Activated CD4-positive, CD25-positive, alpha-beta regulatory T cell (primary cell): ENCODE measurements around the gene EGFR.

Experiments
- DNase-seq, 4 experiments: peaks; one replicate each; lab custom pipeline; 2025; lab: John Stamatoyannopoulos, UW

EGFR gene

DNA sequence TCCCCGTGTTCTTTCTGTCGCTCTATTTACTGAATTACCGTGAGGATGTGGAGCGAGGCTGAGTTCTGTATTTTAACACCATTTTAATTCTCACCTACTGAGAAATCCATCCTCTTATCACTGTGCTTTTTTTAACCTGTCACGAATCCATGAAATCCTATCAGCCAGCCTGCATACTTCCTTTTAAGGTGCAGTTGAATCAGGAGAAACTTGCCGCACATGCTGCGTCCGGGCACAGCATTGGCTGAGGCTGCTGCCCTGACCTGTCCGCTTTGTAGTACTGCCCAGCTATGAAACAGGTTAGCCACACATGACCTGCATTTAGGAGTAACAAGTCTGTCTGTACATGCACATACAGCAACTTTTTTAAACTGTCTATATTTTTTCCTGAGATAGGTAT, 82.5 kb downstream of the EGFR start:
- no peak for DNase-seq

DNA sequence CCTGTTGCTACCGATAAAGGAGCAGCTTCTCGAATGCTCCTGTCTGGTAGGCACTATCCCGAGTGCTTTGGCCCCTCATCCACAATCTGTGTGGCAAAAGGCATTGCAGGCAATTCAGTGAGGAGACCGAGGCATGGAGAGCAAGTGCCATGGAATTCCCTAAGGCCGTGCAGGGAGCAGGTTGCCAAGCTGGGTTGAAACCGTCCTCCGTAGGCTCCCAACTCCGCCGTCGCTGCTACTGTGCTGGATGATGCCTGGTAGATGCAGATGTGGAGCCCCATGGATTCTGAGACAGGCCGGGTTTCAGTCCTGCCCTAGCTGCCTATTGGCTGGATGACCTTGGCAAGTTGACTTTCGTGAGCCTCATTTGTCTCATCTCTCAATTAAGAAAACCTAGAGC, 85.3 kb downstream of the EGFR start:
- no peak for DNase-seq

DNA sequence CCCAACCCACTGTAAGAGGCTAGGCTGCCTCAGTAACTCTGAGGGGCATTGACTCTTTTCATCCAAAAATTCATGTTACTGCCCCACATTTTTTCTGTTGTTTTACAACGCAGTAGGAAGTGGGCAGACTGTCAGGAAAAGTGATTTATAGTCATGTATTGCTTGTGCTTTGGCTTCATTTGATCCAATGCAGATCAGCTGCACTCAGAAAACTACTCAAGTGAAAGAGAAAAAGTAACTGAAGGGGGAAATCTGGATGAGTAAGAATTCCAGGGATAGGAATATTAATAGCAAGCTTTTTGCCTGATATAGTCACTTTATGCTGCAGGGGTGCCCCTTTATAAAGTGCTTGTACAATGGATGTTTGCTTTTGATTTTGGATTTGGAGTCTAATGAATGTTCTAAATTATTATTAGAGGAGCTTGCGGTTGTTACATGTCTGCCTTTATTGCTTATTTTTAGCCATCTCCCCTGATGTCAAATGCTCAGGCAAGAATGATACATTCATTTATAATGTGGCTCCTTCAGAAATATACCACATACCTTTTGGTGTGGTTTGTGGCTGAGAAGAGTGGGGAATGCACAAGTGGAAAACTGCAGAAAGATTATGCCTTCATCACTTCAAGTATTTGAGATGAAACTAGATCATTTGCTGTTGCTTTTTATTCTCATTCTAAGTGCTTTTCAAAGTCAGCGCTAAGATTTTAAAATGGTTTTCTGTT, 86.1 kb downstream of the EGFR start:
- no peak for DNase-seq

DNA sequence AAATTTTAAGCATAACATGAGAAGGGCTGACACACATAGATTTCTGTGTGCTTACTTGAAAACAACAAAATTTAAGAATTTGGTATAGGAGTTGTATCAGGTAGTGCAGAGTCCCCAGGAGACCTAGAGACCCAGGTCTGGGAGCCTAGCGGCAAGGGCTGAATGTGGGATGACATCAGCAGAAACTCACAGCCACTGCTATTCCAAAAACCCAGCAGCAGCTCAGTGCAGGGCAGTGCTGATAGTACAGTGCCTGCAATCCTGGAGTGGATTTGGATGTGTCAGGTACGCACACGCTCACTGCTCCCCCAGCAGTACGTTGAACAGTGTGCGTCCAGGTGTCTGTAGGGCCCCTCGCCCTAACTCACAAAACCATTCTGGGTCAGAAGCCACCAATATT, 87.1 kb downstream of the EGFR start:
- DNase-seq = no peak

DNA sequence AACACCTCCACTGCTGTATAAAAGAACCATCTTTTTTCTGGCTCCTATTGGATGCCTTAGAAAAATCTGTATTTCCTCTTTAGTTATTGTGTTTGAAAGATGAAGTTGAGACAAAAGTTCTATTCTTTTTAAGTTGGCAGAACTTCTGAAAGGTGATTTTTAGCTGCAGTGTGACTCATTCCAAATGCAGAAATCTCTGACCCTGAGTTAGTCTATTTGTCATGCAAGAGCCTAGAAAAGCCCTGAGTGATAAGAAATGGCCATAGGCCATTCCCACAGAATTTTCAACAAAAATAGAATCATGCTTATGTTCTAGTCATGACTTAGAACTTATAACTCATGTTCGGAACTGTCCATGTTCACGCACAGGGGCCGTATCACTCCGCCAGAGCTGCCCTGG, 89.1 kb downstream of the EGFR start:
- no peak for DNase-seq

DNA sequence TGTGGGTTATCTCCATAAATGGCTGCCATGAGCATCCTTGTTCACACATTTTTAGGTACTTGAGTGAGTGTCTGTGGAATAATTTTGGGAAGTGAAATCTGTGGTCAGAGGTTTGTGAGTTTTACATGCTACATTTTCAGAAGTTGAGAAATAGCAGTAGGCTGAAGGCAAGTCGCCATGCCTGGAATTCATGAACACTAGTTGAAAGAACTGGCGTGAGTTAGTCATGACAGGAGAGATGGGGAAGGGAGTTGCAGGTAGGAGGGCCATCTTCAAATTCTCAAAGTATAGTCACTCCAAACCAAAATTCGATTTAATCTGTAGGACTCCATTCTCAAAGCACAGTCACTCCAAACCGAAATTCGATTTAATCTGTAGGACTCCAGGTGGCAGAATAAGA, 89.6 kb downstream of the EGFR start:
- no peak for DNase-seq

DNA sequence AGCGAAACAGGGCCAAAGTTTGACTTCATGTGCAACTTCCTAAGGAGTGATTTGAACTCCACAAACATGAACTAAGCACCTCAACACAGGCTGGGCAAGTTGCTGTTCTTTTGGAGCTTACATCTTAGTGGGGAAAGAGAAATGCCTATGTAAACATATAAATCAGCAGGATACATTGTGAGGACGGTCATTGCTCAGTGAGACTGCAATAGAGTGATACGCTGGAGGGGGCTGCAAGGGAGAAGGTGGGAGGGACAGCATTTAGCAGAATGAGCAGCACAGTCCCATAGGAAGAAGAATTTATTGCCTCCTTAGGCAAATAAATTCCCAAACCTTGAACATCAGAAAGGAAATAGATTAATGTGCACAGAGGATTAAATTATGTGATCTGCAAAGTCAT, 90.0 kb downstream of the EGFR start:
- DNase-seq = no peak

DNA sequence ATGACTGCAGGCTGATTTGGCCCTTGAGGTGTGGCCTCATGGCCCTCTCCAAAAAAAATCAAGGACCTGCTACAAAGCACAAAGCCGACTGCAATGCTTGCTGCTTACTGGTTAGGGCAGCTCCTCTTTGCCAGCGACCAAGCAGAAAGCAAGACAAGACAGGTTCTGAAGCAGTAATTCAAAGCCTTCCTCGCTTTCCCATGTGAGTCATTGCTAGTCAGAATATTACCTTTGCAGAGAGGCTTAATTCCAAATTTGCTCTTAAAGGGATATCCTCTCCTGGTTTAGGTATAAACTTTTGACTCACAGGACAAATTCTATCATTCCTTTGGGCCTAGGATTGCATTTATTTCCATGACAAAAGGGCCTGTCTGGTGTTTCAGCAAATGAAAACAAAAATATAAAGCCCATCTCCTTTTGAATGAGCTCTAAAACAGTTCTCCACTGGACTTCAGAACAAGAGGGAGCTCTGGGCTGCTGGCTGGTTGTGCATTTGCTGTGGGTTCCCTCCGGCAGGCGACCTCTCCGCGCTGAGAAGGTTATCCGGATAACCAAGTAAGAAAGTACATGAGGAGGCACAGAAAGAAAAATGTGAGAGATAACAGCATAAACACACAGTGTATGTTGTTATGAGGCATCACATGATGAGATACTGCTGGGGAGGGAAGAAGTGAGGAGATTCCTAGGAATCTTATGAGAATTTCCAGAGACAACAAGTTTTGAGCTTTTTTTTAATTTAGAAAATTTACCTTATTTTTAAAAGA, 90.8 kb downstream of the EGFR start:
- DNase-seq = no peak

DNA sequence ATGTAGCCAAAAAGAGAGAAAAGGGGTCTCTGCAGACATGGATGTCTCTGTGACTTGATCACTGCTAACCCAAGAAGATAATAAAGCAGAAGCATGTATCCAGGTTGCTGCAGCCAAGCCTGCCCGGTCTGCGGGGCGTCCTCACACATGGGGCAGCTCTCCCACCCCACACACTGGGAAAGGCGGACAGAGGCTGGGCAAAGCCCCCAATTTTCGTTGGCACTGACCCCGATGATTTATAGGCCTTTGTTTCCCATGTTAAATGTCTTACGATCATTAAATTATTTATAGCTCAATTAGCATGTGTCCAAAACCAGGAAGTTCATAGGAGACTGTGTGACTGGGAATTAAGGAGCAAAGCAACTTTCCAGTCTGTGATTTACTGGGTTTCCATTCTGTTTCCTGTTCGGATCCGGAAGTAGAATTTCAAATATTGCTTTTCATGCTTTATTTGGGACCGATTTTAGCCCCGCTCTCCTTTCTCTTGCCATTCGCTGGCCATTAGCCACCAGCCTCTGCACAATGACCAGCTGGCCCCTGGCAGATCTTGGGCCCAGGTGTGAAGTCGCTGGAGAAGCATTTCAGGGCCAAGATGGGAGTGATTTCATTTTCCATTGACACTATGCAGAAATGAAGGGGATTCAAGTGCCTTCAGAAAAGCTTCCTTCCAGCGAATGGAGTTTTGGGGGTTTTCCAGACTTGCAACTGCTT, 91.6 kb downstream of the EGFR start:
- no peak for DNase-seq

DNA sequence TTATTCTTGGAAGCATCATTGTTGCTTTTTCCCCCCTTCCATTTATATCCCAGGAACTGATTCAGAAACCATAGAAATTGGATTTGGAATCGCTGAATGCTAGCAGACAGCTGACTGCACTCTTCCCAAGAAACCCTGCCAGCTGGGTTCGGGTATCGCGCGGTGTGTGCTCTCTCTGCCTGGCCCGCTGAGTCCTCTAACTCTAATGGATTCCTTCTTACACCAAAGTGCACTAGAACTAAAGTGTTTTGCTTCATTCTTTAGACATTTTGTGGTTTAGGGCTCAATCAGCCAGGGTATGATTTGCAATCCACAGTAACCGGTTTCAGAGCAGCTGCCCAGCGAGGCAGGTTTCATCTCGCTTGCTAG, 92.2 kb downstream of the EGFR start:
- DNase-seq = no peak

DNA sequence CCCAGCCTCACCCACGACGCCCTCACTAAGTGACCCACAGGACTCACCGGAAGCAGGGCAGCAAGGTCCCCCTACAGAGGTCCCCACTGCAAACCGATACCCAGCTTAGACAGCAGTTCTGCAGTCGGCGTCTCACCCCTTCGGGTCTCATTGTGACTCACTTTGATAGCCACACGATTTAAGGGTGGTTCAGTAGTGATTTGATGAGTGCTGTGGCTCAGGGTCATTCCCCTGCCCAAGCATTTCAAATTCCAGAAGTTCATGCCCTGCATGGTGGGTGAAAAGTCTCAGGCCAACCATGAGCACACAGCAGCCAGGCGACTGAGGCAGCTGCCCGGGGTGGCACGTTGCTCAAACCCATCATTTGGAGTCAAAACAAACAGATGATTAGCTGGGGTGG, 93.2 kb downstream of the EGFR start:
- DNase-seq = no peak

DNA sequence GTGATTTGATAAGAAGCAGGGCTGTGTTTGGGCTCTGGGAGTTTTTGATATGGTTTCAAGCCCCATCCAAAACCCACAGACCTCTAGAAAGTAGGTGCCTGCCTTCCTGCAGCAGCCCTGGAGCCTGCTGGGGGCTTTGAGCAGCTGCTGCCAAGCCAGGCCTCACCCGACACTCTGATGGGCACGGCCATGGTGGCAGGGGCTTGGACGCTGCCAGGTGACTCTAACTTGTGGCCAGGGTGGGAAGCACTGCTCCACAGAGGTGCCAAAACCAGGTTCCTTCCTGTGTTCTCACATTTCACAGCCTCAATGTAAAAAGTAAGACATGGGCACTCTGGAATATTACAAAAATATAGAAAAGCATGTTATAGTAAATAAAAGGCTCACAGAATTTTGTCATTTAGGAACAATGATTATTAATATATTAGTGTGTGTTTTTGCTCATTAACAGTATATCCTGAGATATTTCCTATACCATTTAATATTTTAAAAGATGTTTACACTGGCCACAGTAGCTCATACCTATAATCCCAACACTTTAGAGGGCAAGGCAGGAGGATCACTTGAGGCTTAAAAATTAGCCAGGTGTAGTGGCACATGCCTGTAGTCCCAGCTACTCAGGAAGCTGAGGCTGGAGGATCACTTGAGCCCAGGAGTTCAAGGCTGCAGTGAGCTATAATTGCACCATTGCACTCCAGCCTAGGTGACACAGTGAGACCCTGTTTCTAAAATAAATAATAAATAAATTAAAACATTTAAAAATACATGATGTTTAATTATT, 95.1 kb downstream of the EGFR start:
- DNase-seq = no peak

DNA sequence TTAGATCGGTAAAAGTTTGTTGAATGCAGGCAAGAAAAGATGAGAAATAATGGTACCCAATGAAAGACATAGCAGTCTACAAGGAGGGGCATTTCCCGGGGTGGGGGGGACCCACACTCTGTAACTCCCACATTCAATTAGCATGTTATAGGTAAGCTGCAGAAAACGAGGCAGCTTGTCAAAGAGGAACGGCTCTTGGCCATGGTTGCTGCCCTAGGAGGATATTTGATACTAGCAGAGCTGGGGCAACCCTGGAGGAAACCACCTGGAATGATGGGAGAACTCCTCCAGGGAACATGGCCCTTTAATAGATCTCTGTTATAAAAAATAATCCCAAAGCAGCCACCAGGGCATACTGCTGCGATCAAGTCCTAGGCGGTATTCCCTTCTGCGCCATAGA, 98.5 kb downstream of the EGFR start:
- DNase-seq = no peak

DNA sequence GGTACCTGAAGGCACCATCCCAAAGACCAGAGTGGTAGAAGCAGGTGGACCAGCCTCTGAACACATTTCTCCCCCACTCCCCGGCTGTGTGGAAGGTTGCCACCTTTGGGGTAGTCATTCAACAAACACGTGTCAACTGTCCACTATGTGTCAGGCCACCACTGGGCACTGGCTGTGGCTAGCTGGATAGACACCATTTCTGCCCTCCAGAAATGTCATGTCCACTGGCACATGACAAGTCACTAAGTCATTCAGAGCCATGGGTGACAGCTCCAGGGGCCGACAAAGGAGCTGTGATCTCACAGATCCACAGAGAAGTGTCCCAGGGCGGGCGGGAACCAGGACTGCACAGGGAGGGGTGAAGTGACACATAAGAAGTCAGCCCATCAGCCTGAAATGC, 99.6 kb downstream of the EGFR start:
- no peak for DNase-seq

DNA sequence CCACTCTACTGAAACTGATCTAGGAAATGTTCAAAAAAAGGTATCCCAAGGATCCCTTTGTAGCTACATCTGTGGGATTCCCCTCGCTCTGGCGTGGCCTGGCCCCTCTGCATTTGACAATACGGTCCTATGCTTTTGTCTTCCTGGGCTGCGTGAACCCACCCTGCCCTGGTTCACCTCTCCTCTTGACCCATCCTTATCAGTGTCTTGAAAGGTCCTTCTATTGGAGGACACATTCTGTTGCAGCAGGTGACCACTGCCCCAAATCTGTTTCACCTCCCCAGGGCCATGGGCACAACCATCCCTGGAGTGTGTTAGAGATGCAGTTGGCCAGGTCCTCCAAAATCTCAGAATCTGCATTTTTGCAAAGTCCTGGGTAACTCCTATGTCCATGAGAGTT, 100.8 kb downstream of the EGFR start:
- no peak for DNase-seq

DNA sequence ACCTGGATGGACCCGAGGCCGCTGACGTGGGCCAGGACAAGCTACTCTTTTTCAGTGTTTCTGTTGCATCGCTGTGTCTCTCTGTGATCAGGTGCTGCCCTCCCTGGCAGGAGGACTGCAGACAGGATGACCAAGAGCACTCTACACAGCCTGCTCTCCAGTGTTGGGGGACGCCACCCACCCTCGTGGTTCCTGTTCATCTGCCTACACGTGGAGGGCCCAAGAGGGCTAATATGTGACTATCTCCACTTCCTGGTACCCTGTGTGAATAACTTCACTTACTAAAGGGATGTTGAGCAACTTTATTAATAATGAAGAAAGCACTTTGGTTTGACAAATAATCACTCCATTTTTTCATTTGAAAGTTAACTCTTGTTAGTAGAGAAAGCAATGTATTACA, 101.3 kb downstream of the EGFR start:
- no peak for DNase-seq

DNA sequence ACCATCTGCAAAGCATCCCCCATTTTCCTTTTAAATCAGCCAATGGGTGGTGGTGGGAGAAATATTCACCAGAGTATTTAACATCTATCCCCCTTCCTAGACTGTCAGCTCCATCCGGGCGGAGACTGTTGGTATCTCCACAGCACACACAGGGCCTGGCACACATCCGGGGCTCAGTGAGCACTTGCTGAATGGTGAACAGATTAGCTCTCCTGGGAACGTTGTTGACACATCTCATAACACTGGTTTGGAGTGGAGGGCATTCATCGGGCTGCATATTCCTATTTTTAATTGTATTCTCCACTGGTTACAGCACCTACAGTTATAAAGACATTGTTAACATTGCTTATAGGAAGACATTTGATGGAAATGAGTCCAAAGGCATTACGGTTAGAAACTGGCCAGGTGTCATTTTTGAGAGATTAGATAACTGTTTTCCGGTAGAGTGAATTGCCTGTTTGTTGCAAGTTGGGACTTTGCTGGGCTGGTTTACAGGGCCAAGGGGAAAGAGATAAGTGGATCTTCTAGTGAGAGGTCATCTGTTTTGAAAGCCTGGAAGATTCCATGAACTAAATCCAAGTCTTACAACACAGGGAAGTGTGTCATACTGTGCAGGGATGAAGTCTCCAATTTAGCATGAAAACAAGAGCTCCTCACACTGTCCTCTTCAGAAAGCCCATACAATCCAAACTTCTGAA, 101.8 kb downstream of the EGFR start:
- DNase-seq = no peak

DNA sequence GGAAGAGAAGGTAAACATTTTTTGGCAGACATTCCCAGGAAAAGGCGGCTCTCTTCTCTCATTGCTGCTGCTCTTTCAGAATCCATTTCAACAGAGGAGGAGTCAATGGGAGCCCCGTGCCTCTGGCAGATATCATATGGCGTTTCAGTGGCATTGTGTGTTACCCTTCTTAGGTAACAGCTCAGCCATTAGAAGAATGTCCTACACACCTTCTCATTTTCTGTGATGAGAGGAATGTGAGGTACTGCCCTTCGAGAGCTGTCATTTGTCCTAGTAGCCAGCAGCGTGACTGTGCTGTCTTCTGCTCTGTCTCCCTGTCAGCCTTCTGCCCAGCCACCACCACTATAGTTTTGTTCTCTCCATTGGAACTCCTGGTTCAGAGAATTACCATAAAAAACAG, 102.4 kb downstream of the EGFR start:
- no peak for DNase-seq

DNA sequence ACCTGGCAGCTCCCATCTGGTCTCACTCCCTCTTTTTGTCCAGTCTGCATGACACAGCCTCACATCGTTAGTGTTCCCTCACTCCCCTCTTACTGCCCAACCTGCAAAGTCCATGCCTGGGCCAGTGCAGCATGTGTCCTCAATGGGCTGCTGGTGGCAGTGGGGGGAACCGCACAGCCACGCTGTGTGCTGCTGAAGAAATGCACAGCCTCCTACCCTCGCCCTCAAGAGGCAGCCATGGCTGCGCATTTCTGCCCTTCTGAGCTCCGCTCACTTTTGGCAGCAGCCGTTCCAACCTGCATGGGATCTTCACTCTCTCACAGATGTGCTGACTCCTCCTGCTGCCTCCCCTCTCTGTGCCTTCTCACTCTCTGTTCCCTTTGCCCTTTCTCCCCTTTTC, 103.4 kb downstream of the EGFR start:
- DNase-seq = no peak

DNA sequence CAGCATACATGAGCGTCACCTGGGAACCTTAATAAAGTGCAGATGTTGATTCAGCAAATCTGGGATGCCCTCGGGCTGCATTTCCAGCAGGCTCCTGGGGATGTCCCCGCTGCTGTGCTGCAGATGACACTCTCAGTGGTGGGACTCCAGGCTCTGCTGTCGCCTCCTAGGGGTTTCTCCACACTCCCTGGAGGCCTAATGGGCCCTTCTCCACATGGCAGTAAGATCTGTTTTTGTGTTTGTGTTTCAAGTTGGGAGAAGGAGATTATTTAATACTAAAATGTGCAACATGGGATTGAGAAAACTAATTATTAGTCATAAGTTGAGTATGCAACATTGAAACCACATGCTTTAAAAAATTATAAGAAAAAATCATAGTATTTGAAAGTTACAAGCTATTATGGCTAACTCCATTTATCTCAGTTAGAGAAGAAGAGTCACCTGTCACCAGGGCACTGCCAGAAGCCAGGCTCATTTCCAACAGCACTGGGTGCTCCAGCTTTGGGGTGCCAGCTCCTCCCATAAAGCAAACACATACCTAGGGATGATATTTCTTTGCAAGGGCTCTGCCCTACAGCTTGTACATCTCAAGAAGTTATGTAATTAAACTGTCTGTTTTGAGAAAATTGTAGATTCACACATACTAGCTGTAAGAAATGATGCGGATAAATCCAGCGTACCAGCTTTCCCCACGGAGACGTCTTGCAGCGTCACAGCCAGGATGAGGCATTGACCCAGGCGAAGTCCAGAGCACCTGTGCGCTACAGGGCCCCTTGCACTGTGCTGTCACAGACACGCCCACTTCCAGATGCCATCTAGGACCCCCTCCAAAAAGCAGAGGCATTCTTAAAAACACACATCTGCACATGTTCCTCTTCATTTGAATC, 106.4 kb downstream of the EGFR start:
- no peak for DNase-seq

DNA sequence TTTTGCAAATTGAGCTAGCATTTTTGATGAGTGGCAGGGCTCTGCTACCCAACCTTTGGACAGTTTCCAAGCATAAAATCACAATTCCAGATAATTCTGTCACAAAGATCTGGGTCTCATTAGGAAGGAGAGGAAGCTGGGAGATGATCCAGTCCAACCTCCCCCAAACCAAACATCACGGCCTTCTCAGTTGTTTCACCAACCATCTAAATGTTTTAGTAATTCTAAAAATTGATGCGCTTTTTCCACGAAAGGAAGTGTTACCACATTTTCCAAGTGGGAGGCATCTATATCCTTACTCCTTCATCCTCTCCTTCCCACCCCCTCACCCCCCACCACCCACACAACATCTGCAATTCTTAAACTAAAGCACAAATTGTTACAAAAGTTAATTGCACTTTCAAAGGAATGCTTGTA, 108.3 kb downstream of the EGFR start:
- no peak for DNase-seq
